K562 (cell line): ENCODE measurements around the gene TCEANC2. TPM values are rescaled to one million over a fixed set of nuclear protein-coding genes. Genes with fewer than 3 reads are reported as not detected.

ENCODE experiments used
- MTA2 ChIP-seq: fragments of 450-650 bp; IDR thresholded peaks from 2 replicates; pipeline ENCODE4 v1.6.1; 2016; ENCODE audit warnings: low read depth
- MYC ChIP-seq, 2 experiments: fragments of 250-450 bp in 1 of 2; sonication (Bioruptor Pico) in 1 of 2; IDR thresholded peaks; 2 replicates each; pipeline versions ENCODE4 v1.5.1 to v1.6.1; 2012 to 2021; ENCODE audit warnings: low read depth in 2 of 2, borderline replicate concordance in 1 of 2, improper control_type of control experiment in 1 of 2, low read length in 1 of 2, mild to moderate bottlenecking in 1 of 2, moderate library complexity in 1 of 2
- ZNF263 ChIP-seq: sonication (generic); formaldehyde crosslinking; IDR thresholded peaks from 2 replicates; pipeline ENCODE4 v1.8.0; 2022; ENCODE audit warnings: mild to moderate bottlenecking, missing genetic modification reagents, borderline replicate concordance
- polyA plus RNA-seq, 8 experiments: library from polyadenylated mRNA; depleted of rRNA in 4 of 8; stranded (reverse) in 5 of 8; unstranded in 3 of 8; fragments of >200 nt; fragmentation: Nextera tagmentation in 2 of 8; fragmentation: Illumina TruSeq in 1 of 8; extraction: Ambion mirVana in 2 of 8; extraction: Trizol in 1 of 8; gene quantifications; 2 replicates each; pipeline versions ENCODE4 v1.2.1 to v1.2.3, GENCODE V29; 2011 to 2014; ENCODE audit warnings: inconsistent platforms in 1 of 8, missing spikeins in 1 of 8
- total RNA-seq, 7 experiments: library from RNA; depleted of rRNA in 6 of 7; stranded (reverse); fragments of >200 nt in 6 of 7; fragmentation: Illumina TruSeq in 2 of 7; extraction: Trizol in 2 of 7; gene quantifications; 2 replicates each; pipeline versions ENCODE4 v1.2.1 to v1.2.3, GENCODE V29; 2011 to 2021; ENCODE audit warnings: low replicate concordance in 1 of 7
- TF ChIP-seq, protein P1 (sequence below): fragments of 450-650 bp; IDR thresholded peaks from 2 replicates; pipeline ENCODE4 v1.6.1; 2018; ENCODE audit not compliant: partially characterized antibody
- TF ChIP-seq, protein P2 (sequence below): sonication (generic); formaldehyde crosslinking; IDR thresholded peaks from 2 replicates; pipeline ENCODE4 v1.8.1; 2023; ENCODE audit warnings: missing genetic modification reagents, mild to moderate bottlenecking, borderline replicate concordance

The TCEANC2 gene
- total and polyA plus RNA-seq, 9 of the 15 experiments (the other 6 are each of a cell fraction or from before 2014, with no cell fraction given), result 3.3 to 10.2 (median 7.0) TPM

DNA sequence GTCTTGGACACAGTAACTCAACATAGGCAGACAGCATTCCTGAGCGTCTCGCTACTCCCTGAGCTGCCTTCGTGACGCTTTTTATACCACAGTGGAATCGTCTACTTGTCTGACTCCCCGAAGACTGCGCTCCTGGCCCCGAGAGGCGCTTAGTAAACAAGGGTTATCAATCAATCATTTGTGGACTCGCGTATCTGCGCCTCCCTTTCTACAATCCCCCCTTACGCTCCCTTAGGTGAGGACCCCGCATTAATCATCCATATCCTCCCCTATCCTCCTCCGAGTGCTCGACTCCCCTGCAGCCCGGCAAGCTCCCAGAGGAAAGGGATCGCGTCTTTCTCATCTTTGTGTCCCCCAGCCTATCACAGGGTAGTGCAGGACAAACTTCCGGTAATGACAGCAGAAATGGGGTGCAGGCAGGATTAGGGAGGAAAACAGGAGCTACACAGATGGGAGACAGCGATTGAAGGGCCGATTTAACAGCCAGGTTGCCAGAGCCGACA lies 926 bp upstream of the TCEANC2 start (continued):
- TF ChIP-seq, protein P1, sequence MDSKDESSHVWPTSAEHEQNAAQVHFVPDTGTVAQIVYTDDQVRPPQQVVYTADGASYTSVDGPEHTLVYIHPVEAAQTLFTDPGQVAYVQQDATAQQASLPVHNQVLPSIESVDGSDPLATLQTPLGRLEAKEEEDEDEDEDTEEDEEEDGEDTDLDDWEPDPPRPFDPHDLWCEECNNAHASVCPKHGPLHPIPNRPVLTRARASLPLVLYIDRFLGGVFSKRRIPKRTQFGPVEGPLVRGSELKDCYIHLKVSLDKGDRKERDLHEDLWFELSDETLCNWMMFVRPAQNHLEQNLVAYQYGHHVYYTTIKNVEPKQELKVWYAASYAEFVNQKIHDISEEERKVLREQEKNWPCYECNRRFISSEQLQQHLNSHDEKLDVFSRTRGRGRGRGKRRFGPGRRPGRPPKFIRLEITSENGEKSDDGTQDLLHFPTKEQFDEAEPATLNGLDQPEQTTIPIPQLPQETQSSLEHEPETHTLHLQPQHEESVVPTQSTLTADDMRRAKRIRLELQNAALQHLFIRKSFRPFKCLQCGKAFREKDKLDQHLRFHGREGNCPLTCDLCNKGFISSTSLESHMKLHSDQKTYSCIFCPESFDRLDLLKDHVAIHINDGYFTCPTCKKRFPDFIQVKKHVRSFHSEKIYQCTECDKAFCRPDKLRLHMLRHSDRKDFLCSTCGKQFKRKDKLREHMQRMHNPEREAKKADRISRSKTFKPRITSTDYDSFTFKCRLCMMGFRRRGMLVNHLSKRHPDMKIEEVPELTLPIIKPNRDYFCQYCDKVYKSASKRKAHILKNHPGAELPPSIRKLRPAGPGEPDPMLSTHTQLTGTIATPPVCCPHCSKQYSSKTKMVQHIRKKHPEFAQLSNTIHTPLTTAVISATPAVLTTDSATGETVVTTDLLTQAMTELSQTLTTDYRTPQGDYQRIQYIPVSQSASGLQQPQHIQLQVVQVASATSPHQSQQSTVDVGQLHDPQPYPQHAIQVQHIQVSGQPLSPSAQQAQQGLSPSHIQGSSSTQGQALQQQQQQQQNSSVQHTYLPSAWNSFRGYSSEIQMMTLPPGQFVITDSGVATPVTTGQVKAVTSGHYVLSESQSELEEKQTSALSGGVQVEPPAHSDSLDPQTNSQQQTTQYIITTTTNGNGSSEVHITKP, result peak; percentile 46
- TF ChIP-seq MTA2 (0 out of 2 replicates have a peak, but pooled peaks have one; percentile 4), MYC (IDR thresholded peaks at IDR 0.05; ENCODE audit: low read depth, low read length) (0 out of 2 replicates have a peak, but pooled peaks have one; percentile 23), MYC (CRISPR knock-in tag; IDR thresholded peaks at IDR 0.05; ENCODE audit: borderline replicate concordance, low read depth) (no peak), ZNF263 (CRISPR knock-in tag) (0 out of 2 replicates have a peak, but pooled peaks have one; percentile 0)
- TF ChIP-seq, protein P2, sequence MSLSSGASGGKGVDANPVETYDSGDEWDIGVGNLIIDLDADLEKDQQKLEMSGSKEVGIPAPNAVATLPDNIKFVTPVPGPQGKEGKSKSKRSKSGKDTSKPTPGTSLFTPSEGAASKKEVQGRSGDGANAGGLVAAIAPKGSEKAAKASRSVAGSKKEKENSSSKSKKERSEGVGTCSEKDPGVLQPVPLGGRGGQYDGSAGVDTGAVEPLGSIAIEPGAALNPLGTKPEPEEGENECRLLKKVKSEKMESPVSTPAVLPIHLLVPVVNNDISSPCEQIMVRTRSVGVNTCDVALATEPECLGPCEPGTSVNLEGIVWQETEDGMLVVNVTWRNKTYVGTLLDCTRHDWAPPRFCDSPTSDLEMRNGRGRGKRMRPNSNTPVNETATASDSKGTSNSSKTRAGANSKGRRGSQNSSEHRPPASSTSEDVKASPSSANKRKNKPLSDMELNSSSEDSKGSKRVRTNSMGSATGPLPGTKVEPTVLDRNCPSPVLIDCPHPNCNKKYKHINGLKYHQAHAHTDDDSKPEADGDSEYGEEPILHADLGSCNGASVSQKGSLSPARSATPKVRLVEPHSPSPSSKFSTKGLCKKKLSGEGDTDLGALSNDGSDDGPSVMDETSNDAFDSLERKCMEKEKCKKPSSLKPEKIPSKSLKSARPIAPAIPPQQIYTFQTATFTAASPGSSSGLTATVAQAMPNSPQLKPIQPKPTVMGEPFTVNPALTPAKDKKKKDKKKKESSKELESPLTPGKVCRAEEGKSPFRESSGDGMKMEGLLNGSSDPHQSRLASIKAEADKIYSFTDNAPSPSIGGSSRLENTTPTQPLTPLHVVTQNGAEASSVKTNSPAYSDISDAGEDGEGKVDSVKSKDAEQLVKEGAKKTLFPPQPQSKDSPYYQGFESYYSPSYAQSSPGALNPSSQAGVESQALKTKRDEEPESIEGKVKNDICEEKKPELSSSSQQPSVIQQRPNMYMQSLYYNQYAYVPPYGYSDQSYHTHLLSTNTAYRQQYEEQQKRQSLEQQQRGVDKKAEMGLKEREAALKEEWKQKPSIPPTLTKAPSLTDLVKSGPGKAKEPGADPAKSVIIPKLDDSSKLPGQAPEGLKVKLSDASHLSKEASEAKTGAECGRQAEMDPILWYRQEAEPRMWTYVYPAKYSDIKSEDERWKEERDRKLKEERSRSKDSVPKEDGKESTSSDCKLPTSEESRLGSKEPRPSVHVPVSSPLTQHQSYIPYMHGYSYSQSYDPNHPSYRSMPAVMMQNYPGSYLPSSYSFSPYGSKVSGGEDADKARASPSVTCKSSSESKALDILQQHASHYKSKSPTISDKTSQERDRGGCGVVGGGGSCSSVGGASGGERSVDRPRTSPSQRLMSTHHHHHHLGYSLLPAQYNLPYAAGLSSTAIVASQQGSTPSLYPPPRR (CRISPR knock-in tag), result 0 out of 2 replicates have a peak, but pooled peaks have one; percentile 68
